GM11168 (cell line): Measurements from ENCODE around the gene TMEM175.

Source experiments
- in situ Hi-C: fragments of 300-500 bp; cut with MboI; formaldehyde crosslinking; loops from one replicate; pipeline ENCODE4 v1.12.0; 2022; ENCODE audit warnings: low sequenced_read_pairs; ENCODE audit not compliant: unreplicated experiment

TMEM175 gene

GRCh38 chr4:931960-932712, at the start of gene TMEM175, which contains the start of gene GAK:
Gene TMEM175, plus strand, starts transcription at chr4:932460. Its CDS starts 15,280 bp downstream, at chr4:947740.
Gene GAK, minus strand, starts transcription at chr4:932316. Its CDS starts 129 bp downstream, at chr4:932187.
- in situ Hi-C loops: no loop called here

DNA sequence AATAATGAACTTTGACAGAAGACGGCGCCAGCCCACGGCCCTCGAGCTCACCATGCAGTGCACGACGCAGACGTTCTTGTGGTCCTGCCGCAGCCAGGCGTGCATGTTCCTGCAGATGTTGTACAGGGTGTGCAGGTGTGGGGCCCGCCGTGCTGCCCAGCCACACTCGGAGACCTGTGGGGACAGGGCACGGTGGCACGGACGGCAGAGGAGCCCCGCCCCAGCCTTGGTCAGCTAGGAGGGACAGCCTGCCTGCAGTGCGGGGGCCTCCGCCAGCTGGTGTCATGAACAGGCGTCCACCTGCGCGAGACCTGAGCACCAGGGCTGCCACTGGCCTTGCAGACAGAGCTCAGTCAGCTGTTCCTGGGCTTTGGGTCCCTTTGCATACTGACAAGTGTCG, 49.6 kb upstream of the TMEM175 start:
- in situ Hi-C loops: no loop called here

- in situ Hi-C loops: no loop called here
These were observed 48.7 kb upstream of the TMEM175 start for GRCh38 chr4:883377-884095.

- in situ Hi-C loops: no loop called here
These were observed 48.0 kb upstream of the TMEM175 start for GRCh38 chr4:884259-884658.

- in situ Hi-C loops: no loop called here
These were observed 47.4 kb upstream of the TMEM175 start for GRCh38 chr4:884896-885295.

- in situ Hi-C loops: no loop called here
These were observed 46.9 kb upstream of the TMEM175 start for GRCh38 chr4:885353-885752.

GRCh38 chr4:886244-886643, 46.0 kb upstream of the TMEM175 start:
- in situ Hi-C loops: no loop called here

- in situ Hi-C loops: no loop called here
These were observed 45.1 kb upstream of the TMEM175 start for GRCh38 chr4:887034-887763.

DNA sequence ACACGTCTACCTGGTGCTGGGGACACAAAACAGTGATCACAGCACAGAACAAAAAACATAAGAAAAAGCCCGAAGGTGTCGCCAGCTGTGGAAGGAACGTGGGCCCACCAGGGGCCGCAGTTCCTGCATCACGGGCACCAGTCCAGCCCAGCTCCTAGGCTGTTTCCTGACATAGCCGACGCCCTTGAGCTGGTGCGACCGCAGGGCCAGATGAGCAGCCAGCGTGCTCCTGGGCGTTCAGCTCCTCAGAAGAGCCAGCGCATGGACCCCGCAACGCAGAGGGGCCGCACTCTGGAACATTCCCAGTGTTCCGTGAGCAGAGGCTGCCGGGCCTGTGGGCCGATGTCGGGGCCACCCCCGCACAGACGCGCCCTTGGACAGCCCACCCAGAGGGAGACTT, 44.2 kb upstream of the TMEM175 start:
- in situ Hi-C loops: no loop called here

DNA sequence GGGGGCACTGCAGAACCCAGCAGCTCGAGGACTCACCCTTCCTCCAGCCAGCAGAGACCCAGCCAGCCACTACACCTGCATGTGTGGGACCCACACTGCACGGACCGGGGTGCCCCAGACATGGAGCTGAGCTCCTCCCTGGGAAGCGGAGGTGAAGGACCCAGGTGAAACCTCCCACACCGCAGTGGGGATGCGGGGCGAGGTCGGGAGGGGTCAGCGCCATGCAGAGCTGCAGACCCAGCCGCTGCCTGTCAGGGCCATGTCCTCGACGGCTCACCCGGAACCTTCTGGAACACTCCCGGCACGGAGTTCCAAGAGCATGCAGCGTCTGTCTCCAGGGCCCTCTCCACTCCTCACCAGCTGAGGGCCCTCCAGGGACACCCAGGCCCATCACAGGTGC, 42.7 kb upstream of the TMEM175 start:
- in situ Hi-C loops: no loop called here

- in situ Hi-C loops: no loop called here
These were observed 42.1 kb upstream of the TMEM175 start for GRCh38 chr4:890036-890695.

DNA sequence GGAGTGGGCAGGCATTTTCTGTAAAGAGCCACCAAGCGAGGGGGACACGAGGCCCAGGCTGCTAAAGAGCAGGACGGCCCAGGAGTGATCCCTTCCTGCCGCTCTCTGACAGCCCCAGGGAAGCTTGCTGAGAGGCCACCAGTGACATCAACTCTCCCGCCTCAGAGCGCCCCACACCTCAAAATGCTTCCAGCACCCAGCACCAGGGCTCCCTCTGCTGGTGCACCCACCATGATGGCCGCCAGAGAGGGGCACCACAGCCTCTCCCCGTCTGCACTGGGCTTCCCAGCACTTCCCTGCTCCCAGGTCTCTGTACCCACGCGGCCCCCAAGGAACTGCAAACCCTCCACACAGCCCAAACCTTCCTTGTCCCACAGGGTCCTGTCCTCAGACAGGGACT, 40.5 kb upstream of the TMEM175 start:
- in situ Hi-C loops: no loop called here

- in situ Hi-C loops: no loop called here
These were observed 39.5 kb upstream of the TMEM175 start for GRCh38 chr4:892780-893179.

DNA sequence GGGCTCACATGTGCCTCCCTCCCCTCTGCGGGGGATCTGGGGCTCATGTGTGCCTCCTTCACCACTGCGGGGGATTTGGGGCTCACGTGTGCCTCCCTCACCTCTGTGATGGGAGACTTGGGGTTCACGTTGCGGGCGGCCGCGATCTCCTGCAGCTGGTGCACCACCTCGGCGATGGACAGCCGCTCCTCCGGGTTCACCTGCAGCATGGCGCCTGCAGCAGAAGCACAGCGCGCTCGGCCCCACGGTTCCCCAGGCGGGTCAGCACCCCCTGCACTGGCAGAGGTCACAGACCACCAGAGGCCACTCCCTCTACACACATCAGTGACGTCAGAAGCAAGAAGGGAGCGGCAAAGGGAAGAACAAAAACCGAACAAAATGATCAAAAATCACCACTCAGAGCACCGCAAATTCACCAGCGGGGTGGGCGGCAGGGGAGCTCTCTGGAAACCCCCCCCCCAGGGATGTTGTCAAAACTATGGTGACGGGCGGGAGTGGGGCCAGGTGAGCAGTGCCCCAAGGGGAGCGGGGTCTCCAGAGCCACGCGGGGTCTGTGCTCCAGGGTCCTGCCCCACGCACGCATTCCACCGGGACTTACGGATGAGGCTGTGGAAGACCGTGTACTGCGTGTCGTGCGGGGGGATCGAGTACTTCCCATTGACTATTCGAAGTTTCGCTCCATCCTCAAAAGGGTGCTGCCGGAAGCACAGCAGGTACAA, 38.8 kb upstream of the TMEM175 start:
- in situ Hi-C loops: no loop called here

- in situ Hi-C loops: no loop called here
These were observed 38.1 kb upstream of the TMEM175 start for GRCh38 chr4:893995-894705.

- in situ Hi-C loops: no loop called here
These were observed 36.7 kb upstream of the TMEM175 start for GRCh38 chr4:895596-895995.

- in situ Hi-C loops: no loop called here
These were observed 36.0 kb upstream of the TMEM175 start for GRCh38 chr4:896216-896615.

- in situ Hi-C loops: no loop called here
These were observed 35.6 kb upstream of the TMEM175 start for GRCh38 chr4:896630-897029.

- in situ Hi-C loops: no loop called here
These were observed 34.1 kb upstream of the TMEM175 start for GRCh38 chr4:898123-898522.
